ENCODE results near the gene SPG7. TPM values are rescaled to one million over a fixed set of nuclear protein-coding genes. Genes with fewer than 3 reads are reported as not detected.

Gene SPG7
- polyA plus RNA-seq, 1 donor from 2014 or later: 216 TPM

DNA sequence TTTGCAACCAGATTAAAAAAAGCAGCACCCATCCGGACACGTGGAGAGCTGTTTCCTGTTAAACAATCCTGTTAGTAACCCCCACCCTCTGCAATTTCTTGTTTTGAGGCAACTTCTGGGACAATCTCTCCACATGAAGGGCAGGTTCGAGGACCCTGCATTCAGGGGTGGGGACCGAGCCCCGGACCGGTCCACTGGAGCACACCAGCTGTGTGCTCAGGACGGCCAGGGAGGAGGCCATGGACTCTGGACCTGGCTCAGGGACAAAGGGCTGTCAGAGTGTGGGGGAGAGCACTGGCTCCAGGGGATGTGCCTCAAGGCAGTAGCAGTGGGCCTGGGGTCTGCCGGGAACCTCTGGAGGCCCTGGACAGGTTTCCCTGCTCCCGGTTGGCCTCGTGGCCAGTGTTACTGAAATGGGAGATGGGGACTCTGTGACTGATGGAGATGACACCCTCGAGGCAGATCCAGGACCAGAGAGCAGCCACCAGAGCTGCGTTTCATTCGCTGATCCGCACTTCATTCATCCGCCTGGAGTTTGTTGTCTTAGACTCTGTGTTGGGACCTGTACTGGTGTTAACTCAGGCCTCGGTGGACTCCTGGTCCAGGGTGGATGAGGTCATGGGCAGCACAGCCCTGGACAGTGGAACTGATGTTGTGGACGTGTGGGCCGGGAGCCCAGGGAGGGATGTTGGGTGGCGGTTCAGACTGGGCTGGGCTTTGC, 64.4 kb downstream of the SPG7 start:
- TF ChIP-seq POLR2AphosphoS5 (IDR thresholded peaks at IDR 0.05): no peak
- Histone ChIP-seq H3K9me3 (ENCODE audit: low read length) (no peaks in the 10 kb centered on the region), H3F3A (ENCODE audit: insufficient read depth, low read length, poor library complexity, severe bottlenecking) (no peaks in the 10 kb centered on the region), H2AFZ (ENCODE audit: low read depth, low read length) (no peak overlapping the region), H3K4me3 (ENCODE audit: low read length) (no peak overlapping the region), H3K36me3 (ENCODE audit: insufficient read depth, low read length) (no peaks in the 10 kb centered on the region), H3K27ac (ENCODE audit: low read length) (no peak overlapping the region), H3K27me3 (ENCODE audit: insufficient read depth, low read depth, low read length) (peaks cover 44% of the 10 kb centered on the region), H4K20me1 (ENCODE audit: insufficient read depth) (no peaks in the 10 kb centered on the region), H3K9ac (ENCODE audit: low read length) (no peak overlapping the region), H3K79me2 (replicated peaks; ENCODE audit: insufficient read depth, low read length) (no peaks in the 10 kb centered on the region), H3K9me2 (ENCODE audit: insufficient read depth, low read length) (no peaks in the 10 kb centered on the region), H3K4me2 (ENCODE audit: low read length) (no peak overlapping the region)

DNA sequence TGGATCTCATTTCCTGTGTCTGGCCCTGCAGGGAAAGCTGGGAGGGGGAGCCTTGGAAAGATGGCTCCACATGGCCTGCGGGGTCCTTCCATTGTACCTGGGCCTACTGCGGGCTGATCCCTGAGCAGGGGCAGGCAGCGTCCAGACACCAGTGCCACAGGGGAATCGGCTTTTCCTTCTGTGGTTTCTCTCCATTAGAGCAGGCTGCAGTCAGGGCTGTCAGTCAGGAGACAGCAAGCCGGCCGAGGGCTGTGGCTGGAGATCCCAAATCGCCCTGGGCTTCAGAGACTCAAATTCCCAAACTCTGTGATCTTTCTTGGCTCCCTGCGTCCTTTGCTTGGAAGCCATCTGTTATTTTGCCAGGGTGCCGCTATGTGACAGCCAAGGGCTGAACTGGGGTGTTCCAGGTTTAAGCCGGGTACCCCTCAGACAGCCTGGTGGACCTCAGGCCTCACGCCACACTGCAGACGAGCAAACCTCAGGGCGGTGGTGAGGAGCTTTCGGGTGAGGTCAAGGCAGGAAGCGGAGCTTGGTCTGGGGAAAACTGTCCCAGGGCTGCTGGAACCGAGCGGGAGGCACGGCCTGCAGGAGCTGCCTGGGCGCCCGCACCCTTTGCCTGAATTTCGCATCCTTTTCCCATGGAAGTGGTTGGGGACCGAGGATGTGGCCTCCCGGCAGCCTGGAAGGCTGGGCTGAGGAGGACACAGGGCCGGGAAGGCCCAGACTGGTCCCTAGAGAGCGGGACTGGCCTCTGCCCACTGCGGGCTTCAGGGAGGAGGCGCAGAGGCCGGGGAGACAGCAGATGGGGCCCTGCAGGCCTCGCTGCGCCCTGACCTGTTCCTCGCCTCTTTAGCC, 65.8 kb downstream of the SPG7 start:
- peaks cover 44% of the 10 kb centered on the region for H3K27me3 ChIP-seq (ENCODE audit: insufficient read depth, low read depth, low read length)
- no peak overlapping the region for H3K27ac ChIP-seq (ENCODE audit: low read length)
- no peaks in the 10 kb centered on the region for H3K9me3 ChIP-seq (ENCODE audit: low read length)
- no peak overlapping the region for H2AFZ ChIP-seq (ENCODE audit: low read depth, low read length)
- no peaks in the 10 kb centered on the region for H3K36me3 ChIP-seq (ENCODE audit: insufficient read depth, low read length)
- H3K4me2 ChIP-seq (ENCODE audit: low read length): no peak overlapping the region
- TF ChIP-seq, protein P1, sequence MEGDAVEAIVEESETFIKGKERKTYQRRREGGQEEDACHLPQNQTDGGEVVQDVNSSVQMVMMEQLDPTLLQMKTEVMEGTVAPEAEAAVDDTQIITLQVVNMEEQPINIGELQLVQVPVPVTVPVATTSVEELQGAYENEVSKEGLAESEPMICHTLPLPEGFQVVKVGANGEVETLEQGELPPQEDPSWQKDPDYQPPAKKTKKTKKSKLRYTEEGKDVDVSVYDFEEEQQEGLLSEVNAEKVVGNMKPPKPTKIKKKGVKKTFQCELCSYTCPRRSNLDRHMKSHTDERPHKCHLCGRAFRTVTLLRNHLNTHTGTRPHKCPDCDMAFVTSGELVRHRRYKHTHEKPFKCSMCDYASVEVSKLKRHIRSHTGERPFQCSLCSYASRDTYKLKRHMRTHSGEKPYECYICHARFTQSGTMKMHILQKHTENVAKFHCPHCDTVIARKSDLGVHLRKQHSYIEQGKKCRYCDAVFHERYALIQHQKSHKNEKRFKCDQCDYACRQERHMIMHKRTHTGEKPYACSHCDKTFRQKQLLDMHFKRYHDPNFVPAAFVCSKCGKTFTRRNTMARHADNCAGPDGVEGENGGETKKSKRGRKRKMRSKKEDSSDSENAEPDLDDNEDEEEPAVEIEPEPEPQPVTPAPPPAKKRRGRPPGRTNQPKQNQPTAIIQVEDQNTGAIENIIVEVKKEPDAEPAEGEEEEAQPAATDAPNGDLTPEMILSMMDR (IDR thresholded peaks at IDR 0.05; ENCODE audit: poor library complexity, severe bottlenecking): no peak
- TF ChIP-seq EZH2 (IDR thresholded peaks at IDR 0.05; ENCODE audit: borderline replicate concordance, insufficient read depth, low read length, poor library complexity, severe bottlenecking) (no peak), MXI1 (conservative IDR thresholded peaks at IDR 0.05; ENCODE audit: poor library complexity, severe bottlenecking) (no peak), EP300 (conservative IDR thresholded peaks at IDR 0.05; ENCODE audit: poor library complexity, severe bottlenecking) (no peak), TAF1 (IDR thresholded peaks at IDR 0.05; ENCODE audit: low read depth) (no peak), SMC3 (conservative IDR thresholded peaks at IDR 0.05; ENCODE audit: poor library complexity) (no peak), RAD21 (conservative IDR thresholded peaks at IDR 0.05) (no peak), POLR2AphosphoS5 (IDR thresholded peaks at IDR 0.05) (no peak)
- TF ChIP-seq, protein P2, sequence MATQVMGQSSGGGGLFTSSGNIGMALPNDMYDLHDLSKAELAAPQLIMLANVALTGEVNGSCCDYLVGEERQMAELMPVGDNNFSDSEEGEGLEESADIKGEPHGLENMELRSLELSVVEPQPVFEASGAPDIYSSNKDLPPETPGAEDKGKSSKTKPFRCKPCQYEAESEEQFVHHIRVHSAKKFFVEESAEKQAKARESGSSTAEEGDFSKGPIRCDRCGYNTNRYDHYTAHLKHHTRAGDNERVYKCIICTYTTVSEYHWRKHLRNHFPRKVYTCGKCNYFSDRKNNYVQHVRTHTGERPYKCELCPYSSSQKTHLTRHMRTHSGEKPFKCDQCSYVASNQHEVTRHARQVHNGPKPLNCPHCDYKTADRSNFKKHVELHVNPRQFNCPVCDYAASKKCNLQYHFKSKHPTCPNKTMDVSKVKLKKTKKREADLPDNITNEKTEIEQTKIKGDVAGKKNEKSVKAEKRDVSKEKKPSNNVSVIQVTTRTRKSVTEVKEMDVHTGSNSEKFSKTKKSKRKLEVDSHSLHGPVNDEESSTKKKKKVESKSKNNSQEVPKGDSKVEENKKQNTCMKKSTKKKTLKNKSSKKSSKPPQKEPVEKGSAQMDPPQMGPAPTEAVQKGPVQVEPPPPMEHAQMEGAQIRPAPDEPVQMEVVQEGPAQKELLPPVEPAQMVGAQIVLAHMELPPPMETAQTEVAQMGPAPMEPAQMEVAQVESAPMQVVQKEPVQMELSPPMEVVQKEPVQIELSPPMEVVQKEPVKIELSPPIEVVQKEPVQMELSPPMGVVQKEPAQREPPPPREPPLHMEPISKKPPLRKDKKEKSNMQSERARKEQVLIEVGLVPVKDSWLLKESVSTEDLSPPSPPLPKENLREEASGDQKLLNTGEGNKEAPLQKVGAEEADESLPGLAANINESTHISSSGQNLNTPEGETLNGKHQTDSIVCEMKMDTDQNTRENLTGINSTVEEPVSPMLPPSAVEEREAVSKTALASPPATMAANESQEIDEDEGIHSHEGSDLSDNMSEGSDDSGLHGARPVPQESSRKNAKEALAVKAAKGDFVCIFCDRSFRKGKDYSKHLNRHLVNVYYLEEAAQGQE (IDR thresholded peaks at IDR 0.05; ENCODE audit: borderline replicate concordance): no peak
- H3F3A ChIP-seq (ENCODE audit: insufficient read depth, low read length, poor library complexity, severe bottlenecking): no peaks in the 10 kb centered on the region
- H3K79me2 ChIP-seq (replicated peaks; ENCODE audit: insufficient read depth, low read length): no peaks in the 10 kb centered on the region
- H3K9me2 ChIP-seq (ENCODE audit: insufficient read depth, low read length): no peaks in the 10 kb centered on the region
- H3K4me3 ChIP-seq (ENCODE audit: low read length): no peak overlapping the region
- no peak overlapping the region for H3K9ac ChIP-seq (ENCODE audit: low read length)
- H4K20me1 ChIP-seq (ENCODE audit: insufficient read depth): no peaks in the 10 kb centered on the region

All from neural cell (in vitro differentiated cells).